T-helper 17 cell (primary cell): ENCODE results near the gene DLK1. TPM values are rescaled to one million over a fixed set of nuclear protein-coding genes. Genes with fewer than 3 reads are reported as not detected.
A peak's percentile ranks its signal among the peaks of the same experiment; 100 is the strongest.

Experiments used
- ATAC-seq: fragments of 150-1000 bp; cut with Tn5 transposase; 2 replicates; pipeline ENCODE4 v1.10.0; 2021; ENCODE audit warnings: mild to moderate bottlenecking, moderate library complexity
- DNase-seq, 3 donors: peaks; one replicate each; pipeline versions ENCODE4 v3.0.0 to v3.0.0-alpha.2; 2020 to 2021
- H3K9me3 ChIP-seq: one replicate; pipeline ENCODE4 v1.7.0; 2013; ENCODE audit warnings: low read length, mild to moderate bottlenecking; ENCODE audit not compliant: control insufficient read depth, poor library complexity, severe bottlenecking
- H3K27ac Mint-ChIP-seq: one replicate; pipeline ENCODE4 v1.8.0; 2022; ENCODE audit warnings: mild to moderate bottlenecking, moderate library complexity, mixed read lengths
- H3K27me3 Mint-ChIP-seq: one replicate; pipeline ENCODE4 v1.8.0; 2022; ENCODE audit warnings: mixed read lengths
- H3K36me3 Mint-ChIP-seq: one replicate; pipeline ENCODE4 v1.8.0; 2022; ENCODE audit warnings: low read depth, mixed read lengths
- H3K4me1 Mint-ChIP-seq: one replicate; pipeline ENCODE4 v1.8.0; 2022; ENCODE audit warnings: mild to moderate bottlenecking, mixed read lengths
- H3K4me3 Mint-ChIP-seq: one replicate; pipeline ENCODE4 v1.8.0; 2022; ENCODE audit warnings: mild to moderate bottlenecking, moderate library complexity, mixed read lengths
- total RNA-seq, 4 donors: library from RNA in 2 of 4; stranded (reverse) in 2 of 4; gene quantifications; one replicate each; pipeline ENCODE4 v1.2.3 and lab custom pipeline; 2022 to 2026

The DLK1 gene
- total RNA-seq, 2 donors from 2014 or later, result 0.91 TPM; not detected in 1

DNA sequence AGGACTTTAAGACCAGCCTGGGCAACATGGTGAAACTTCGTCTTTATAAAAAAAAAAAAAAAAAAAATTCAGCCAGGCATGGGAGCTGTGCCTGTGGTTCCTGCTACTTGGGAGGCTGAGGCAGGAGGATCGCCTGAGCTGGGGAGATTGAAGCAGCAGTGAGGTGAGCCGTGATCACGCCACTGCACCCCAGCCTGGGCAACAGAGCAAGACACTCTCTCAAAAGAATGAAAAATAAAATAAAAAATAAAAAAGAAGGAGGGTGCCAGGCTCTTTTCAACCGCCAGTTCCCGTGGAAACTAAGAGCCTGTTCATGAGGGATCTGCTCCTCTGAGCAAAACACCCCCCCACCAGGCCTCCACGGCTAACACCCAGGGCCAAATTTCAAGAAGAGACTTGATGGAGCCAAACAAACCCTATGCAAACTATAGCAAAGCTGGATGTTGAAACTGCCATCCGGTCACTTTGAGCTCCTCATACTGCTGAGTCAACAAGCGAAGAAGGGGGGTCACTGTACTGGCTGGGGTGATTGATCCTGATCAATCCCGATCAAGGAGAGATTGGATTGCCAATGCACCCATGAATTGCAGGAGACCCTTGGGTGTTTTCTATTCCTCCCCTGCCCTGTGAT lies 23.4 kb downstream of the DLK1 start:
- DNase-seq (no peak), ATAC-seq (no peak)
- Mint-ChIP-seq H3K36me3 (peaks cover 5% of the 10 kb centered on the region), H3K27me3 (peaks cover 53% of the 10 kb centered on the region), H3K27ac (no peak overlapping the region), H3K4me1 (no peaks in the 10 kb centered on the region), H3K4me3 (no peak overlapping the region)
- no peaks in the 10 kb centered on the region for H3K9me3 ChIP-seq

DNA sequence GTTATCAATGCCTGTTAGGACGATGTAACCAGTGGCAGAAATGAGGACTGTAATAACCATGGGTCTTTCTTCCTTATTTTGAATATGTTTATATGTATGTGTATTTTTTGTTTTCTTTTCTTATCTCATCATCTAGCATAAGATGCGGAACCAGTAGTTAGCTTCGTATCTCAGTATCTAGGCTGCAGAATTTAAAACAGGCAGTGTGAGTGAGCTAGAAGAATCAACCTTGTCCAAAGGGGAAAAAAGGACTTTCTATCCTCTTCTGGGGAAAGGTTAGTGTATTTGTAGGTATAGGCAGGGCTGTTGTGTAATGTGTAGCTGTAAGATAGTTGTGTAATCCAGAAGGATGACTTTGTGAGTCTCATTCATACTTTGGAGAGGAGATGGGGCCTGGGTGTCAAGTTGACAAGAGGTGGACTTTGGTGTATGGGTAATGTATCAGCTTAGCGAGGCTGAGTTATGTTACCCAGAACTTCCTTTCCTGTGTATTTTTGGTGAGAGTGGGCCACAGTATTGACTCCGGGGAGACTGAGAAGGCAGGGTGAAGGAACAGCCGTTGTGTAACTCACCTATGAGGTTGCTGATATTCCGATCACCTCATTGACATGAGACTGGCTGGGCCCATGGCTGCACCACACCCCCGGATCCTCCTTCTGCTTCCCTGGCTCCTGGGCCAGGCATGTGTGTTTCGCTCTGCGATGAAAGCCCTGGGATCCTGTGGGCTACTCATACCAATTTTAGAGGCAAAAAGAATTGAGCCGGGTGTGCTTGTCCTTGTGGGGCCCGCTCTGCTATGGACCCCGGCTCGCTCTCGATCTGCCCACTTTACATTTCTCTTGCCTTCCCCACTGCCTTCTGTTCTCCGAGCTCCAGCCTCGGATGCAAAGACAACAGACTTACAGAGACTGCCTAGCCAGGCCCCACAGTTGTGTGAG lies 24.3 kb downstream of the DLK1 start:
- Mint-ChIP-seq H3K4me1 (no peaks in the 10 kb centered on the region), H3K27ac (no peak overlapping the region), H3K36me3 (peaks cover 5% of the 10 kb centered on the region), H3K4me3 (peak overlapping the region; percentile 37), H3K27me3 (peaks cover 59% of the 10 kb centered on the region)
- DNase-seq (no peak), ATAC-seq (no peak)
- no peaks in the 10 kb centered on the region for H3K9me3 ChIP-seq

DNA sequence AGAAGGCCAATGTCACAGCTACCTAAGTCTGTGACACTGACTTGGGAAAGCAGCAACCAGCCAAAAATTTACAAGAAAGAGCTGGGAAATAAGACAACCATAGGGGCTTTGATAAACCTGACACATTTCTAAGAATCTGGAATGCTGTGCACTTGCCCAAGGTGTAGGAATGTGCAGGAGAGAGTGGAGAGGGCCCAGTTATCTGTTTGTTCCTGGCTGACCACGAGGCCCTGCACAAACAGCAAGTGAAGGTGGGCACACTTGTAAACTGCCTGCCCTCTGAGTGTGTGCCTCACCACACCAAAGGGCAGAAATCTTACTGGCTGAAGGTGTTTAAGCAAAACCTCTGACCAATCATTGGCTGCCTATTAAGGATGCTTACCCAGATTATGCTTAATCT lies 27.3 kb downstream of the DLK1 start:
- no peaks in the 10 kb centered on the region for H3K9me3 ChIP-seq
- Mint-ChIP-seq H3K27ac (no peak overlapping the region), H3K4me3 (no peak overlapping the region), H3K4me1 (peaks cover 5% of the 10 kb centered on the region), H3K27me3 (peaks cover 62% of the 10 kb centered on the region), H3K36me3 (peaks cover 8% of the 10 kb centered on the region)
- no peak for ATAC-seq
- no peak for DNase-seq

DNA sequence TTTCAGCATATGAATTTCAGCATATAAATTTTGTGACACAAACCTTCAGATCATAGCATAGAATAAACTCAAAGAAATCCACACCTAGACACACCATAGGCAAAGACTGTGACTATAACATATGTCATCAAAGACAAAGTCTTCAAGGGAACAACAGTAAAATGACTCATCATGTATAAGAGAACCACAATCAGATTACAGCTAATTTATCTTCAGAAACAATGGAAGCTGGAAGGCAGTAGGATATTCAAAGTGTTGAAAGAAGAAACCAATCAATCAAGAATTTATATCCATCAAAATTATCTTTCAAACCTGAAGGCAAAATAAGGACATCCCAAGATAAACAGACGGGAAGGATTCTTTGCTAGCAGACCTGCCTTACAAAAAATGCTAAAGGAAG lies 29.0 kb downstream of the DLK1 start:
- no peaks in the 10 kb centered on the region for H3K9me3 ChIP-seq
- DNase-seq, result no peak
- peaks cover 8% of the 10 kb centered on the region for H3K36me3 Mint-ChIP-seq
- H3K27ac Mint-ChIP-seq, result no peak overlapping the region
- H3K4me3 Mint-ChIP-seq, result no peak overlapping the region
- no peak for ATAC-seq
- peaks cover 5% of the 10 kb centered on the region for H3K4me1 Mint-ChIP-seq
- peaks cover 62% of the 10 kb centered on the region for H3K27me3 Mint-ChIP-seq

DNA sequence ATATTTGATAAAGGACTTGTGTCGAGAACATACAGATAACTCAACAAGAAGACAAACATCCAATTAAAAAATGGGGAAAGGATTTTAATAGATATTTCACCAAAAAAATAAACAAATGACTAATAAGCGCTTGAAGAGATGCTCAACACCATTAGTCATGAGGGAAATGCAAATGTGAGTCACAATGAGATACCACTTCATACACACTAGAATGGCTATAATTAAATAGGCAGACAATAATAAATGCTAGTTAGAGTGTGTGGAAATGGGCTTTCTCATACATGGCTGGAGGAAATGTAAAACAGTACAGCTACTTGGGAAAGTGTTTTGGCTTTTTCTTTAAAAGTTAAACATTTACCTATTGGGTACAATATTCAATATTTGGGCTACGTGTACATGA lies 34.8 kb downstream of the DLK1 start:
- no peaks in the 10 kb centered on the region for H3K9me3 ChIP-seq
- no peak overlapping the region for H3K4me3 Mint-ChIP-seq
- peaks cover 5% of the 10 kb centered on the region for H3K4me1 Mint-ChIP-seq
- H3K36me3 Mint-ChIP-seq, result peaks cover 3% of the 10 kb centered on the region
- H3K27me3 Mint-ChIP-seq, result peaks cover 31% of the 10 kb centered on the region
- H3K27ac Mint-ChIP-seq, result no peak overlapping the region
- ATAC-seq (no peak), DNase-seq (no peak)

DNA sequence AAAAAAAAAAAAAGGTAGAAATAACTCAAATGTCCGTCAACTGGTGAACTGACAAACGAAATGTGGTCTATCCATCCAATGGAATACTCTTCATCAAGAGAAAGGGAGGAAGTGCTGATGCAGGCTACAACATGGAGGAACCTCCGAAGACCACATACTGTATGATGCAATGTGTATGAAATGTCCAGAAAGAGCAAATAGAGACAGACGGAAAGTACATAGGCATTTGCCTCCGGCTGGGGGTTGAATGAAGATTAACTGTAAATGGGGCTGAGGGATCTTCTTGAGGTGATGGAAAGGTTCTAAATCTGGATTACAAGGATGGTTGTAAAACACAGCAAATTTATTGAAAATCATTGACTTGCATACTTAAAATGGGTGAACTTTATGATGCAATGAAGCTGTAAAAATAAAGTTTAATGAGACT lies 35.4 kb downstream of the DLK1 start:
- DNase-seq (no peak), ATAC-seq (no peak)
- no peaks in the 10 kb centered on the region for H3K9me3 ChIP-seq
- Mint-ChIP-seq H3K27me3 (peaks cover 34% of the 10 kb centered on the region), H3K36me3 (peaks cover 3% of the 10 kb centered on the region), H3K4me3 (no peak overlapping the region), H3K27ac (no peak overlapping the region), H3K4me1 (peaks cover 5% of the 10 kb centered on the region)

DNA sequence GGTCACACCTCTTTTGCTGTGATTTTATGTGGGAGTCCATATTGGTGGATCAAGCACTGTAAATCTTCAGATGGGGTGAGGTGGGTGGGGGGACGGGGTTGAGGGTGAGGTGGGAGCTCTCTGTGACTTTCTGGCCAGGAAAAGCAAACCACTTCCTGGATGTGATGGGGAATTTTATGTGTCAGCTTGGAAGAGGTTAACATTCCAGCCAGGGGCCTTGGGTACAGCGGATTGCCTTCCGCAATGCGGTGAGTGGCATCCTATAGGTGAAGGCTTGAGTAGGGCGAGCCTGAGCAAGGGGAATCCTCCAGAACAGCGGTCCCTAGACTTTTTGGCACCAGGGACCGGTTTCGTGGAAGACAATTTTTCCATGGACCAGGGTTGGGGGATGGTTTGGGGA lies 36.2 kb downstream of the DLK1 start:
- ATAC-seq (no peak), DNase-seq (no peak)
- Mint-ChIP-seq H3K36me3 (peaks cover 3% of the 10 kb centered on the region), H3K27ac (no peak overlapping the region), H3K4me3 (no peak overlapping the region), H3K27me3 (peaks cover 41% of the 10 kb centered on the region), H3K4me1 (peaks cover 4% of the 10 kb centered on the region)
- no peaks in the 10 kb centered on the region for H3K9me3 ChIP-seq

DNA sequence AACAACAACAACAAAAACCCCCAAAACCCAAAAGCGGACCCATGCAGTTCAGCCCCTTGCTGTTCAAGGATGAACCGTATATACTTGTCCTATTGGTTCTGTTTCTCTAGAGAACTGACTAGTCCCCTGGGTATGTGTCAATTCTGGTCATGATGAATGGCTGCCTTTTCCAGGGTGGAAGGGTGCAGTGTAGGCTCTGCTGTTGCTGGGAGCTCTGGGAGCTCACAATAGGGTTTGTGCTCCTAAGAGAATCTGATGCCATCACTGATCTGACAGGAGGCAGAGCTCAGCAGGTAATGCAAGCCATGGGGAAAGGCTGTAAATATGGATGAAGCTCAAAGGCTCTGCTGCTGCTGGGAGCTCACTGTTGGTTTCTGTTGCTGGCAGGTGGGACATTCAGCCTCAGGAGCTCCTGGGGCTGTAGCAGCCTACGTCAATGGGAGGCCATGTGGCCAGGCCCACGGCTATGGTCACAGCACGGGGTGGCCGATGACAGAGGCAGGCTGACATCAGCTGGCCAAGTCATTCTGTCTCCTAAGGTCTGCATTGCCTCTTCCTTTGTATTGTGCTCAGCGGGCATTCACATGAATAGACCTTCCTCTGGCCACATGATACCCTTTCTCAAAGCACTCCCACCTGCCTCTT lies 37.9 kb downstream of the DLK1 start:
- peaks cover under 1% of the 10 kb centered on the region for H3K36me3 Mint-ChIP-seq

DNA sequence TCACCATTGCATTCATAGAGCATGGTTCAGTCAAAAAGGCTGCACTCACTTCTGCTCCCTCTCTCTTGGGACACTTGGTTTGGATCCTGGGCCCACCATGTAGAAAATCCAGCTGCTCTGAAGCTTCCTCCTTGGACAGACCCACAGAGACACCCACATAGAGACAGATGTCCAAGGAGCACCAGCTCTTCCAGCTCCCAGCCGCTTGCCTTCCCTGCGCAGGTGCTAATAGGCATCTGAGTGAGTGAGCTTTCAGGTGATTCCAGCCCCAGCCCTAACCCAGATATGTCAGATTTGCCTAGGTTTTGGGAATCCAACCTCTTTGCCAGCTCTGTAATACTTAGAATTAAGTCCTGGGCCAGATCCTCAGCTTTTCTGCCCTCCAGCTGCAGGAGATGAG lies 38.6 kb downstream of the DLK1 start:
- Mint-ChIP-seq H3K4me3 (no peak overlapping the region), H3K27me3 (peaks cover 43% of the 10 kb centered on the region), H3K36me3 (peaks cover 2% of the 10 kb centered on the region), H3K4me1 (no peaks in the 10 kb centered on the region), H3K27ac (no peak overlapping the region)
- DNase-seq, result no peak
- ATAC-seq, result no peak
- no peaks in the 10 kb centered on the region for H3K9me3 ChIP-seq

More for the DNA sequence above, 37.9 kb downstream of the DLK1 start:
- Mint-ChIP-seq H3K4me1 (no peaks in the 10 kb centered on the region), H3K27ac (no peak overlapping the region), H3K4me3 (no peak overlapping the region), H3K27me3 (peaks cover 36% of the 10 kb centered on the region)
- DNase-seq, result no peak
- no peak for ATAC-seq
- H3K9me3 ChIP-seq, result no peaks in the 10 kb centered on the region

DNA sequence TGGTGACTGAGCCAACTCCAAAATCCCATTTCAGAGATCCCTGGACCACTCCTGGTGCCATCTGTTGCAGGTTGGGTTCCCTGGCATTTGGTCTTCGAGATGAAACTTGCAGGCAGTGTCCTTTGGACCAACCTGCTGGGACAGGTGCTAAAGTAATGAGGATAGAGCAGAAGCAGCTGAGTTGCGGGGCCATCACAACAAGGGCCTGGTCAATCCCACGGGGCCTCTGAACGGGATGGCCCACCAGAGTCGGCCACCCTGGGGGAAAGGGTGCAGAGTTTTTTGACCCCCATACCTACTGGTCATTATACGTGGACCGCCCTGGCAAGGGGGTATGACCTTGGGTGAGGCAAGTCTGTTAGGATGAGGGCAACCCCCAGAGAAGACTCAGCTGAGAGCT lies 39.3 kb downstream of the DLK1 start:
- no peak for DNase-seq
- peaks cover 44% of the 10 kb centered on the region for H3K27me3 Mint-ChIP-seq
- no peaks in the 10 kb centered on the region for H3K4me1 Mint-ChIP-seq
- H3K9me3 ChIP-seq, result no peaks in the 10 kb centered on the region
- H3K36me3 Mint-ChIP-seq, result peaks cover 2% of the 10 kb centered on the region
- no peak overlapping the region for H3K27ac Mint-ChIP-seq
- no peak overlapping the region for H3K4me3 Mint-ChIP-seq
- ATAC-seq, result no peak

DNA sequence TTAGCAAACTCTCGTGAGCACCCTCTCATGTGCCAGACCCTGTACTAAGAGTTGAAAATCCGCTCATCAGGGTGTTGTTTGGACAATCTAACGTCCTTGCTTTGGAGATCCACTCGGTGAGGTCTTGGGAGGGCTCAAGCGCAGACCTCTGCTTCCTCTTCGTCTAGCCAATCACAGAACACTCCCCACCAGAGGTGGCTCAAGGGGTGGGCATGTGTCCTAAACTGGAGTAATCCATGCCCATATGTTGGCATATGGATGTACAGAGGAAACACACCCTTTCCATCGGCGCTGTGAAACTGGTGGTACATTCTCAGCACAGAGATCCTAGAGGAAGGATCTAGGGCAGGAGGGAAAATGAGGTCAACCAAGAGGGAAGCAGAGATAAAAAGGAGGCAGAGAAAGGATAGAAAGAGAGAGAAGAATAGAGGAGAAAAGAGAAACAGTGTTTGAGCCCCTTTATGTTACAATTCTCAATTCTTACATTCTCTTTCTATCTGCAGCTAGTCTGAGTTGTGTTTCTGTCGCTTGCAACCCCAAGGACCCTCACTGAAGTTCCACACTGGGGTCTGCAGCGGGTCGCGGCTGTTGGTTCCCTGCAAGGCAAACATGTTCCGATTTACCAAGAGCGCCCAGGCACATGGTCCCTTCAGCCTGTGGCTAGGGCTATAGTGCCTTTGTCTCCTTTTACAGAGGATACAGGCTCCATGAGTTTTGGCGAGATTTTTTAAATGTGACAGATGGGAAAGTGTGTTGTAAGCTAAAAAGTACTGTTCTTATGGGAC lies 40.5 kb downstream of the DLK1 start:
- peaks cover 45% of the 10 kb centered on the region for H3K27me3 Mint-ChIP-seq
- no peak overlapping the region for H3K27ac Mint-ChIP-seq
- no peaks in the 10 kb centered on the region for H3K9me3 ChIP-seq
- H3K4me3 Mint-ChIP-seq, result no peak overlapping the region
- H3K4me1 Mint-ChIP-seq, result no peaks in the 10 kb centered on the region
- ATAC-seq, result no peak
- DNase-seq, result no peak
- H3K36me3 Mint-ChIP-seq, result peaks cover 2% of the 10 kb centered on the region

DNA sequence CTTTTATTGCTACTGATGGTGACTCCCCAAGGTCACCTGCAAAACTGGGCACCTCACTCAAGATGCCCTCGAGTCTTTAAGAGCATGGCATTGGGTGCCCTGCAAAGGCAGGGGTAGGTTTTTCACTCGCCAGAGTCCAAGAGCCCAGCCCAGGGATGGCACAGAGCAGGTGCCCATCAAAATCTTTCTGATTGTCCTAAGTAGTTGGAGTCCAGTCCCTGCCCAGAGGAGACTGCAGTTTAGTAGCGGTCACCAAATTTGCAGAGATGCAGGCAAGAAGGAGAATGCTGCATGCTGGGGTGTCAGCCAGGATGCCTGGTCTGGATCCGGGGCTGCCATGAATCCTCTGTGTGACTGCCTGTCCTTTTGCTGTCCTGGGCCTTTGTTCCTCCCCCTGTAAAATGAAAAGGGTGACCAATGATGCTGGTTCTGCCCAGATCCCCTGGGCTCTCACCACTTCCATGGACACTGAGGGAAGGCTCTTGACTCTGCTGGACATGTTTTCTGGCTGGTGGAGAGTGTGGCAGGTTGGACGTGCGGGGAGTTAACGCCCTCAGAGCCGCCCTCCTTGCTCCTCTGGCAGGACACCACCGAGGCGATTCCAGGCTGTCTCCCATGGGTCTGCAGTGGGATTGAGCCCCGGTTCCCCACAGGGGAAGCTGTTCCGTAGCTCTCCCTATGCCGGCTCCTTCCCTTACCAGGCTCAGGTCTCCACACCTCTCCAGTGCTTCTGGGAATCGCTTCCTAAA lies 41.3 kb downstream of the DLK1 start:
- Mint-ChIP-seq H3K27ac (no peak overlapping the region), H3K36me3 (peaks cover 2% of the 10 kb centered on the region), H3K27me3 (peaks cover 49% of the 10 kb centered on the region), H3K4me1 (no peaks in the 10 kb centered on the region), H3K4me3 (no peak overlapping the region)
- no peaks in the 10 kb centered on the region for H3K9me3 ChIP-seq
- ATAC-seq (no peak), DNase-seq (no peak)
